Lower lobe of right lung (tissue), 2 donors: ENCODE measurements around the gene BTN1A1. TPM values are rescaled to one million over a fixed set of nuclear protein-coding genes. Genes with fewer than 3 reads are reported as not detected.

ENCODE experiments used
- ATAC-seq, 2 donors: fragments of 200-7000 bp; cut with Tn5 transposase; one replicate each; pipeline ENCODE4 v1.9.1; 2020 to 2022; ENCODE audit warnings: mild to moderate bottlenecking in 2 of 2, moderate library complexity in 2 of 2
- DNase-seq: peaks from one replicate; pipeline ENCODE4 v3.0.0-alpha.2; 2020
- H3K27ac ChIP-seq: fragments of 200-600 bp; one replicate; pipeline ENCODE4 v1.8.0; 2022
- H3K27me3 ChIP-seq: fragments of 200-600 bp; one replicate; pipeline ENCODE4 v1.8.0; 2022; ENCODE audit warnings: low read depth
- H3K36me3 ChIP-seq: fragments of 200-600 bp; one replicate; pipeline ENCODE4 v1.8.0; 2022; ENCODE audit warnings: mild to moderate bottlenecking
- H3K4me1 ChIP-seq: fragments of 200-600 bp; one replicate; pipeline ENCODE4 v1.8.0; 2022
- H3K4me3 ChIP-seq: fragments of 200-600 bp; one replicate; pipeline ENCODE4 v1.8.0; 2022; ENCODE audit warnings: mild to moderate bottlenecking
- H3K9me3 ChIP-seq: fragments of 200-600 bp; one replicate; pipeline ENCODE4 v1.8.0; 2022
- intact Hi-C: fragments of 100-400 bp; cut with DNase I; formaldehyde crosslinking; loops from one replicate; pipeline ENCODE4 v1.11.0; 2022
- total RNA-seq: library from RNA; stranded (reverse); fragmentation: NEBNext Ultra II Directional; extraction: Animal tissue kit (Norgen Biotek cat#: 25700); gene quantifications from one replicate; pipeline ENCODE4 v1.2.1, GENCODE V29; 2021
- TF ChIP-seq, protein P1 (sequence below): fragments of 200-600 bp; IDR thresholded peaks from one replicate; pipeline ENCODE4 v1.8.0; 2022; ENCODE audit warnings: antibody characterized with exemption, mild to moderate bottlenecking
- donor health status: DM: no; HTN: yes; CAD: no; lungs with severe emphysema.

Gene BTN1A1
- total RNA-seq, 1 donor from 2014 or later = not detected

DNA sequence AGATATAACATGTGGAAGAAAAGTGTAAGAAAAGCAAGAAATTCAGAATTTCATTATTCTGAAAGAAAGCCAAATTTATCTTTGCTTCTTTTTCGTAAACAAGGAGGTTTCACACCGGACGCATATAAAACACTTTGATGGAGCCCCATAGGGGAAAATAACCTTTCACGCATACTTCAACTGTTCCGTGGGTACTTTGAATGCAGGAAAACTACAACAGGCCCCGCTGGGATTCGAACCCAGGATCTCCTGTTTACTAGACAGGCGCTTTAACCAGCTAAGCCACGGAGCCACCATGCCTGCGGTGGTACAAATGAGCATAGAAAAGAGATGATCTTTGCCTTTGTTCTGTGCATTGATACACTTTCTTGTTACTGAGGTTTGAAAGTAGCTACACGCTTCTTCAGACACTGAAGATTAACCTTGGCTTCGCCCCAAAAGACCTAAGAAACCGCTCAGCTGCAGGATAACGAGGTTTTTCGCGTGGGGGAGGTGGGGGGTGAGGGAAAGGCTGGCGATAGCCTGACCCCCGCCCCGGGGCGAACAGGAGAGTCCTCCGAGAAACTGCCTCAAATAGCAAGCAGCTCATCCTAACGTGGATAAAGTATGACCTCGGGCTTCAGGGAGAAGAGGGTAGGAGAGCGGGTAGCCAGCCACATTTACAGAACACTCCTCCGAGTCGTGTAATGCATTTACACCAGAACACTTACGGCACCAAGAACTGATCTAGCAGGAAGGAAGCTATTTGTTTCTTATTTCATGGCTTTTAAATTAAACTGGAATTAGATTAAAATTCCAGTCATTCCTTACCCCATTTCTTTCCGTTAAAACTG, 32.8 kb downstream of the BTN1A1 start:
- peak overlapping the region; percentile 67 for H3K27ac ChIP-seq
- intact Hi-C loops = no loop called here
- no peaks in the 10 kb centered on the region for H3K9me3 ChIP-seq
- H3K27me3 ChIP-seq = no peaks in the 10 kb centered on the region
- peak overlapping the region; percentile 65 for H3K4me3 ChIP-seq
- DNase-seq (peak; percentile 86), ATAC-seq (peak; percentile 74 to 82)
- TF ChIP-seq, protein P1, sequence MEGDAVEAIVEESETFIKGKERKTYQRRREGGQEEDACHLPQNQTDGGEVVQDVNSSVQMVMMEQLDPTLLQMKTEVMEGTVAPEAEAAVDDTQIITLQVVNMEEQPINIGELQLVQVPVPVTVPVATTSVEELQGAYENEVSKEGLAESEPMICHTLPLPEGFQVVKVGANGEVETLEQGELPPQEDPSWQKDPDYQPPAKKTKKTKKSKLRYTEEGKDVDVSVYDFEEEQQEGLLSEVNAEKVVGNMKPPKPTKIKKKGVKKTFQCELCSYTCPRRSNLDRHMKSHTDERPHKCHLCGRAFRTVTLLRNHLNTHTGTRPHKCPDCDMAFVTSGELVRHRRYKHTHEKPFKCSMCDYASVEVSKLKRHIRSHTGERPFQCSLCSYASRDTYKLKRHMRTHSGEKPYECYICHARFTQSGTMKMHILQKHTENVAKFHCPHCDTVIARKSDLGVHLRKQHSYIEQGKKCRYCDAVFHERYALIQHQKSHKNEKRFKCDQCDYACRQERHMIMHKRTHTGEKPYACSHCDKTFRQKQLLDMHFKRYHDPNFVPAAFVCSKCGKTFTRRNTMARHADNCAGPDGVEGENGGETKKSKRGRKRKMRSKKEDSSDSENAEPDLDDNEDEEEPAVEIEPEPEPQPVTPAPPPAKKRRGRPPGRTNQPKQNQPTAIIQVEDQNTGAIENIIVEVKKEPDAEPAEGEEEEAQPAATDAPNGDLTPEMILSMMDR = no peak
- H3K4me1 ChIP-seq = peaks cover 27% of the 10 kb centered on the region
- H3K36me3 ChIP-seq = no peaks in the 10 kb centered on the region

DNA sequence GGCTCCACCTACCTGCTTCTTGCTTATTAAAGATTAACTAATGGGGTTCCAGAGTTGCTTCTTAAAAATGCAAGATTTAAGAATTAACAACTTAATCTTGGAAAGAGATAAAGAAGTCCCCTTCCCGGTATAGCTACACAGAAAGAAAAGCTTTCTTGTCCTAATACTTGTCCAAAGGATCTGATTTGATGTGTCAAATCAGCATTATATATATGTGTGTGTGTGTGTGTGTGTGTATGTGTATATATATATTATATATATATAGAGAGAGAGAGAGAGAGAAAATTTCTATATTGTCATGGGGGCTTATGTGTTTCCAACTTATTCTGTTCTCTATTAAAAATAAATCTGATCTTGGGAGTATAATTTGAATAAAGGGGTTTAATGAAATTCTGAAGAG, 33.4 kb downstream of the BTN1A1 start:
- DNase-seq = no peak
- Histone ChIP-seq H3K4me1 (peaks cover 27% of the 10 kb centered on the region), H3K4me3 (peak overlapping the region; percentile 65), H3K9me3 (no peaks in the 10 kb centered on the region), H3K27ac (peak overlapping the region; percentile 67), H3K27me3 (no peaks in the 10 kb centered on the region), H3K36me3 (no peaks in the 10 kb centered on the region)
- intact Hi-C loops = no loop called here
- no peak for ATAC-seq
- TF ChIP-seq, protein P1 = no peak

- no peak for ATAC-seq
- Histone ChIP-seq H3K27me3 (no peaks in the 10 kb centered on the region), H3K4me1 (peaks cover 37% of the 10 kb centered on the region), H3K4me3 (no peak overlapping the region), H3K36me3 (no peaks in the 10 kb centered on the region), H3K27ac (no peak overlapping the region), H3K9me3 (no peaks in the 10 kb centered on the region)
- TF ChIP-seq, protein P1 = no peak
- intact Hi-C loops = no loop called here
- DNase-seq = no peak
These were observed 34.8 kb downstream of the BTN1A1 start for GRCh38 chr6:26534681-26535465.

DNA sequence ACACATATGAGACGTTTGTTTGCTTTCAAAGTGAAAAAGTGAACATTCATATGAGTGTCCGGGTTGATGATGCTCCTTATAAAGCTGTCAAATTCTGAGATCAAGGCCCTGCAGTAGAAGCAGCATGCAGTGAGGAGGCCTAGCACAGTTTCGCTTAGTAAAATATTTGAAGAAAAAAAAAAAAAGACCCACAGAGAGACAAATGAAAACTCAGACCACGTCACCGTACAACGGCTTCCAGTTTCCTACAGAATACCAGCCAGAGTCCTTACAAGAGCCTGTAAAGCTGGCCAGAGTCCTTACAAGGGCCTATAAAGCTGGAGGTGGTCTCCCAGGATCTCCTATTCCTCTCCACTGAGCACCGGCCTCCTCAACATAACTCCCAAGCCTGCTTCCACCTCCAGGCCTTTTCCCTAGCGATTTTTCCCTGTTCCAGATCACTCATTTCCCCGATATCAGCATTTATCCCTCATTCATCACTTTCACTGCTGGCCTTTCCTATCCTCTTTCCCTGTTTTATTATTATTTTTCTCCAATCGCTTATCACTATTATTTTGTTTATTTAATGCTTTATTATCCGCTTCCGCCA, 36.6 kb downstream of the BTN1A1 start:
- Histone ChIP-seq H3K36me3 (no peaks in the 10 kb centered on the region), H3K4me1 (peaks cover 39% of the 10 kb centered on the region), H3K4me3 (peak overlapping the region; percentile 86), H3K27ac (peak overlapping the region; percentile 96), H3K27me3 (no peaks in the 10 kb centered on the region), H3K9me3 (no peaks in the 10 kb centered on the region)
- ATAC-seq (no peak), DNase-seq (no peak)
- intact Hi-C loops = no loop called here
- TF ChIP-seq, protein P1 = no peak

- ATAC-seq (peak; percentile 86 to 90), DNase-seq (peak; percentile 93)
- TF ChIP-seq, protein P1 = no peak
- peaks cover under 1% of the 10 kb centered on the region for H3K36me3 ChIP-seq
- peak overlapping the region; percentile 86 for H3K4me3 ChIP-seq
- peak overlapping the region; percentile 96 for H3K27ac ChIP-seq
- no peaks in the 10 kb centered on the region for H3K27me3 ChIP-seq
- H3K4me1 ChIP-seq = peaks cover 35% of the 10 kb centered on the region
- no peaks in the 10 kb centered on the region for H3K9me3 ChIP-seq
- intact Hi-C loops = no loop called here
These were observed 37.2 kb downstream of the BTN1A1 start for GRCh38 chr6:26537160-26537845.
